Neuron (in vitro differentiated cells): ENCODE results near the gene MCTP1.
"Not testable (repeated sequence)": the region's sequence is repeated elsewhere in the genome, so short reads cannot be mapped to it uniquely, and the experiment has no call there.

Experiments
- H2AFZ ChIP-seq: one replicate; pipeline ENCODE4 v1.6.1; 2013; ENCODE audit warnings: low read depth, mild to moderate bottlenecking, inconsistent platforms, low read length, moderate library complexity
- H3K27me3 ChIP-seq: one replicate; pipeline ENCODE4 v1.6.1; 2013; ENCODE audit warnings: low read length; ENCODE audit not compliant: insufficient read depth
- H3K36me3 ChIP-seq: one replicate; pipeline ENCODE4 v1.6.1; 2013; ENCODE audit warnings: low read length; ENCODE audit not compliant: insufficient read depth
- H3K4me1 ChIP-seq: one replicate; pipeline ENCODE4 v1.6.1; 2013; ENCODE audit warnings: low read length; ENCODE audit not compliant: insufficient read depth
- H3K4me3 ChIP-seq: 2 replicates; pipeline ENCODE4 v1.5.1; 2013; ENCODE audit warnings: mild to moderate bottlenecking, low read length, moderate library complexity
- H3K9me3 ChIP-seq: one replicate; pipeline ENCODE4 v1.6.1; 2013; ENCODE audit warnings: low read length

MCTP1 gene

DNA sequence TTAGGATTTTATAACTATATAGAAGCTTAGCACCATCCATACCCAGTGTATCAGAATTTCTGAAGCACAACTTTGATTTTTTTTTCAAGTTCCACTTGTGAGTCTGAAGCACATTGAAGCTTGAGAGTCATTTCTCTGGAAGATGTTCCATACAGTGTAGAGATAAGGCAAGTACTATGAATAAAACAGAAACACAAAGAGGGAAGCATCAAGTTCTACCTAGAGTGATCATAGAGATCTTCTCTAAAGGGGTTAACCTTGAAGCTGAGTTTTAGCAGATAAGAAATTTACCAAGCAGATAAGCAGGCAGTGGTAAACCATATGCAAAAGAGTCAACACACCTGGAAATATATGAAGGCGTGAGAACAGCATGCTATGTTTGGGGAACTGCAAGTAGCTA is 125.3 kb downstream of the MCTP1 start:
- no peak overlapping the region for H3K4me3 ChIP-seq
- H3K4me1 ChIP-seq = peaks cover 9% of the 10 kb centered on the region
- H3K9me3 ChIP-seq = no peaks in the 10 kb centered on the region

DNA sequence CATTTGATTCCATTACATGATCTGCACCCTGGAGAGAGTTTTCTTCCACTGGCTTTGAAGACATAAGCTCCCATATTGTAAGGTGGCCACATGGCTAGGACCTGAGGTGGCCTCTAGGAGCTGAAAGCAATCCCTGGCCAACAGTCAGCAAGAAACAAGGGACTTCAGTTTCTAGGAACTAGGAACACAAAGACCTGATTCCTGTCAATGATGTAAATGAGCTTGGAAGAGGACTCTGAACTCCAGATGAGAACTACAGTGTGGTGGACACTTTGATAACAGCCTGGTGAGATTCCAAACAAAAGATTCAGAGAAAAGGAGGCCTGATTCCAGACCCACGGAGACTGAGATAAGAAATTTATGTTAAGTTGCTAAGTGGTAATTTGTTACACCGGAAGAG is 129.0 kb downstream of the MCTP1 start:
- Histone ChIP-seq H3K36me3 (no peaks in the 10 kb centered on the region), H3K9me3 (no peaks in the 10 kb centered on the region), H3K4me3 (no peak overlapping the region), H3K27me3 (no peaks in the 10 kb centered on the region), H3K4me1 (no peaks in the 10 kb centered on the region), H2AFZ (no peak overlapping the region)

More for the DNA sequence above, 125.3 kb downstream of the MCTP1 start:
- Histone ChIP-seq H3K27me3 (no peaks in the 10 kb centered on the region), H2AFZ (no peak overlapping the region), H3K36me3 (no peaks in the 10 kb centered on the region)

DNA sequence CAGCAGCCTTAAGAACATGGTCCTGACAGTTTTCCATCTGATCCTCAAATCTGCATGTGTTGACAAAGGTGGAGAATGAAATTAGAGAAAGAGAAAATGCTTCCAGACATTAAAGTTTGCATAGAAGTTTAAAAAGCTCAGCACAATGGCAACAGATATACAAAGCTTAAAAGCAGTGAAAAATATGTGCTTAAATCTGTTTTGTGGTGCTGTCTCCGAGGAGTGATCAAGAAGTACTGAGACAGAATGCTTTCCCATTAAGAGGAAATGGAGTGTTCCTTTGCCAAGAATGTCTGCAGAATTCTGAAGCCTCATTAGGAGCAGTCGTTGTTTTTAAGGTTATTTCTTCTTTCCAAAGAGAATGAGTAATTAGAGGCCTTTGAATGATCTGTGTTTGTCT is 131.4 kb downstream of the MCTP1 start:
- H3K4me3 ChIP-seq = no peak overlapping the region

DNA sequence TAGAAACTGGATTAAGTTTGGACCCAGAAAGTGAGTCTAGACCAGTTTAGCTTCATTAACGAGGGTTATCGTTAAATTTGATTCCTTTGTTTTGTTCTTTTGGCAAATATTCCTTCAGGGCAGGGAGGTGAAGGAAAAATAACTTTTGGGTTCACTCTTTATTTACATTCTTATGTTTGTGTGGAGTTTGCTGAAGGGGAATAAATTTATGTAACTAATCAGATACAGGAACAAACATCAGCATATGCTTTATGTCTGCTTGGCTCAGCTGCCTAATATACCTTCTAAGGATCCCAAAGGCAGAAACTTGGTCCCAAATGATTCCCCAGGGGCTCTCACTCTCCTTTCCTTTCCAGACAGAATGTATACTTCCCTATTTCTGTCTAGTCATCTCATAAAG is 132.4 kb downstream of the MCTP1 start:
- no peaks in the 10 kb centered on the region for H3K4me1 ChIP-seq
- H3K9me3 ChIP-seq = peaks cover 3% of the 10 kb centered on the region
- no peak overlapping the region for H2AFZ ChIP-seq
- H3K27me3 ChIP-seq = no peaks in the 10 kb centered on the region
- no peaks in the 10 kb centered on the region for H3K36me3 ChIP-seq
- H3K4me3 ChIP-seq = no peak overlapping the region

More for the DNA sequence above, 131.4 kb downstream of the MCTP1 start:
- H3K36me3 ChIP-seq = no peaks in the 10 kb centered on the region
- no peaks in the 10 kb centered on the region for H3K27me3 ChIP-seq
- no peaks in the 10 kb centered on the region for H3K9me3 ChIP-seq
- H2AFZ ChIP-seq = no peak overlapping the region
- H3K4me1 ChIP-seq = no peaks in the 10 kb centered on the region

DNA sequence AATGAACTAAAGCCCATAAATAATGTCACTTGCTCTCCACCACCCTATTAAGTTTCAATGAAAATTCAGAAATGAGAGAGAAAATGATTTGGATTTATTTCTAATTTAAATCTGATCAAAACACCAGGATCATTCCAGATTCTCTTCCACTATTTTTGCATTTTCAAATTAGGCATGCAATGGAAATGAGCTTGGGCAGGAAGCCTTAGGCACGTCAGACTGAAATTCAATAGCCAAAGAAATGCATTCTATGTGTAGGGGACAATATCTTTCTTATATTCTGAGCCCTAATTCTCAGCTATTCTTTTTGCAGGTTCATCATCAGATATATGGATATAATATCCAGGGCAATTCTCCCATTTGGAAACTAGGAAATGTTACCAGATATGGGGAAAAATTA is 132.8 kb downstream of the MCTP1 start:
- no peak overlapping the region for H3K4me3 ChIP-seq
- no peak overlapping the region for H2AFZ ChIP-seq
- no peaks in the 10 kb centered on the region for H3K27me3 ChIP-seq
- no peaks in the 10 kb centered on the region for H3K4me1 ChIP-seq
- H3K9me3 ChIP-seq = peaks cover 3% of the 10 kb centered on the region
- H3K36me3 ChIP-seq = no peaks in the 10 kb centered on the region

DNA sequence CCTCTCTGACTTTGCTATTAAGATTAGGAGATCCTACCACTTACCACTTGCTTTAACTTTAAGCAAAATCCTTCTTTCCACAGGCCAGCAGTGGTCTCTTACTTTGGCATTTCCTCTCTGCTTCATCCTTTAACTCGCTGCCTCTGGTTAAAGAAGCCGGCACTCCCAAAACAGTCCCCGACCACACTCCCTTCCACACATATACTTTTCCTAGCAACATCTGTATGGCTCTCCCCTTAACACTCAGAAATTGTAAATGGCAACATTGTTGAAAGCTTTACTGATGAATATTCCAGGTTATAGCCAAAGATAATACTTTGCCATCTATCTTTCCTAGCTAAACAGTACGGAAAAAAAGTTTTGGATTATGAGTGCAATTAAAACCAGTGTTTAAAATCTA is 133.2 kb downstream of the MCTP1 start:
- no peaks in the 10 kb centered on the region for H3K4me1 ChIP-seq
- H3K36me3 ChIP-seq = no peaks in the 10 kb centered on the region
- H2AFZ ChIP-seq = no peak overlapping the region
- H3K9me3 ChIP-seq = peaks cover 3% of the 10 kb centered on the region
- H3K4me3 ChIP-seq = no peak overlapping the region
- H3K27me3 ChIP-seq = no peaks in the 10 kb centered on the region

DNA sequence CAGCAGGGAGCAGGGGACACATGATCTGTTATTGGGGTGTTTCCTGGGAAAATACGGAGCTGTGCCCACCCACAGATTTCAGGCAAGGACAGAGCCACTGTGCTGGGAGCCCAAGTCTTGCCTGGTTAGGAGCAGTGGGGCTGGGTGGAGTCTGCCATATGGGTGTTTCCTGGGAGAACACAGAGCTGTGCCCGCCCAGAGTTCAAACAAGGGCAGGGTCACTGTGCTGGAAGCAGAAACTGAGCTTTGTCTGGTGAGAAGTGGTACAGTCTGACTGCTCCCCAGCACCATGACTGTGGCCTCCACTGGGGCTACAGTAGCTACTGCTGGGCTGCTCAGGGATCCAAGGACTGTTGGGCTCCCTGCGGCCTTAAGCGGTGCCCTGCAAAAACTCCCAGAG is 135.5 kb downstream of the MCTP1 start:
- H3K4me1 ChIP-seq = no peaks in the 10 kb centered on the region
- no peak overlapping the region for H3K4me3 ChIP-seq
- H3K9me3 ChIP-seq = peaks cover 3% of the 10 kb centered on the region
- no peak overlapping the region for H2AFZ ChIP-seq
- no peaks in the 10 kb centered on the region for H3K36me3 ChIP-seq
- H3K27me3 ChIP-seq = no peaks in the 10 kb centered on the region

DNA sequence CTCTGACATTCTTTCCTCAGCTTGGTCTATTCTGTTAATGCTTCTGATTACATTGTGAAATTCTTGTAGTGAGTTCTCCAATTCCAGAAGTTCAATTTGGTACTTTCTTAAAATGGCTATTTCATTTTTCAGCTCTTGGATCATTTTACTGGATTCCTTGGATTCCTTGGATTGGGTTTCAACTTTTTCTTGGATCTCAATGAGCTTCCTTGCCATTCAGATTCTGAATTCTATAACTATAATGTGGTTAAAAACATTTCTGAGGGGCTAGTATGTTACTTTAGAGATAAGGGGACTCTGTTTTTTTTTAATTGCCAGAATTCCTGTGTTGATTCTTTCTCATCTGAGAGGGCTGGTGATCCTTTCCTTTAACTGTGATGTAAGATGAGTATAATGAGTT is 136.4 kb downstream of the MCTP1 start:
- Histone ChIP-seq H3K4me3 (no peak overlapping the region), H3K9me3 (peaks cover 3% of the 10 kb centered on the region), H2AFZ (no peak overlapping the region), H3K27me3 (no peaks in the 10 kb centered on the region), H3K36me3 (no peaks in the 10 kb centered on the region), H3K4me1 (no peaks in the 10 kb centered on the region)

DNA sequence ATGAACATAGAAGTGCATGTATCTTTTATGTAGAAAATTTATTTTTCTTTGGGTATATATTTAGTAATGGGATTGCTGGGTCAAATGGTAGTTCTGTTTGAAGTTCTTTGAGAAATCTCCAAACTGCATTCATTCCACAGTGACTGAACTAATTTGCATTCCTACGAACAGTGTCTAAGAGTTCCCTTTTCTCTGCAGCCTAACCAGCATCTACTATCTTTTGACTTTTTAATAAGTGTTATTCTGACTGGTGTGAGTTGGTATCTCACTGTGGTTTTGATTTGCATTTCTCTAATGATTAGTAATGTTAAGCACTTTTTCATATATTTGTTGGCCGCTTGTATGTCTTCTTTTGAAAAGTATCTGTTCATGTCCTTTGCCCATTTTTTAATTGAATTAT is 141.0 kb downstream of the MCTP1 start:
- not testable (repeated sequence) for H3K36me3 ChIP-seq, H3K9me3 ChIP-seq, H3K4me3 ChIP-seq, H2AFZ ChIP-seq, H3K4me1 ChIP-seq, H3K27me3 ChIP-seq

DNA sequence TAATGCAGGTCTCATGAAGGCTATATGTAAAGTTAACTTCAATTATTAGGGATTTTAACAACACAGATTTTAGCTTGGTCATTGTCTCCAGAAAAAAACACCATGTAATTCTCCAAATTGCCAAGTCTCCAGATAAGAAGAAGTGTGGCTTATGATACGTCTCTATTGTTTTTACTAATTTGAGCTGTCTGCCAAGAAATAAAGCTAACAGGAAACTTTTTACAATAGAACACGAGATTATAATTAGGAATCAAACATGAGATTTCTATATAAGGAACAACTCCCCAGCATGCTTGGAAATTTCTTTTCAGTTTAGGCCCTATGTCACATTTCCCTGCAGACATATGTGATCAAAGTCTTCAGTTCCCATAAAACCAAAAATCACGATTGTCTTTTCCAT is 142.7 kb downstream of the MCTP1 start:
- Histone ChIP-seq H3K4me3 (no peak overlapping the region), H3K36me3 (no peaks in the 10 kb centered on the region), H3K27me3 (no peaks in the 10 kb centered on the region), H3K4me1 (no peaks in the 10 kb centered on the region), H2AFZ (no peak overlapping the region), H3K9me3 (no peaks in the 10 kb centered on the region)

DNA sequence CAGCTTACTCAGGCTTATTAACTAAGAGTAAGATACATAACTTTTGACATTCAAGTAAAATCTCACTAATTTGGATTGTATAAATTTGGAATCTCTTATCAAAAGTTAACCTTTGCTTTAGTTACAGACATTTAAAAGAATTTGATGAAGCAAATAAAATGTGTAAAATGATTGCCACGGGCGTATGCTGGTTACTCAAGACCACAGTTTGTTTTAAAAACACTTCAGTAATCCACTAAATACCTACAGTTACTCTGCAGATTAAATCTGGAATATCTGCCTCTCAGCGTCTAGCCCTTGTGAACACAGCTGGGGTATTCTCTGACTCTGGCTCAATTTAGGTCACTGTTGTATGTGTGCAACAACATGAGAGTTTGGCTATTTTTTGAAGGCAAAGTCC is 143.8 kb downstream of the MCTP1 start:
- no peaks in the 10 kb centered on the region for H3K9me3 ChIP-seq
- H3K4me3 ChIP-seq = no peak overlapping the region
- H2AFZ ChIP-seq = no peak overlapping the region
- no peaks in the 10 kb centered on the region for H3K27me3 ChIP-seq
- no peaks in the 10 kb centered on the region for H3K36me3 ChIP-seq
- no peaks in the 10 kb centered on the region for H3K4me1 ChIP-seq

DNA sequence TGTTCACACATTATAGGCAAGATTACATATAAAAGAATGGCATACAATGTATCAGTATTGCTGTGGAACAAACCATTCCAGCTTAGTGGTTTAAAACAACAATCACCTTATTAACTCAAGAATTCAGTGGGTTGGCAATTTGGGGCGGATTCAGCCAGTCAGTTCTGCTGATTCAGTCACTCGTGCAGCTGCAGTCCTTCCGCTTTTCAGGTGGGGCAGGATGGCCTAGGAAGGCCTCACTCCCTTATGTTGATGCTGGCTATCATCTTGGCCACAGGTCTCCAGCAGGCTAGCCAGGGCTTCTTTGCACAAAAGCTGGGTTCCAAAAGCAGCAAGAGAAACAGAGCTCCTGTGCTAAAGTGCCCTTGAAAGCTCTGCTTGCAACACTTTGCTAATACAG is 150.6 kb downstream of the MCTP1 start:
- Histone ChIP-seq H3K4me1 (no peaks in the 10 kb centered on the region), H3K9me3 (no peaks in the 10 kb centered on the region), H2AFZ (no peak overlapping the region), H3K27me3 (no peaks in the 10 kb centered on the region), H3K4me3 (no peak overlapping the region), H3K36me3 (no peaks in the 10 kb centered on the region)

DNA sequence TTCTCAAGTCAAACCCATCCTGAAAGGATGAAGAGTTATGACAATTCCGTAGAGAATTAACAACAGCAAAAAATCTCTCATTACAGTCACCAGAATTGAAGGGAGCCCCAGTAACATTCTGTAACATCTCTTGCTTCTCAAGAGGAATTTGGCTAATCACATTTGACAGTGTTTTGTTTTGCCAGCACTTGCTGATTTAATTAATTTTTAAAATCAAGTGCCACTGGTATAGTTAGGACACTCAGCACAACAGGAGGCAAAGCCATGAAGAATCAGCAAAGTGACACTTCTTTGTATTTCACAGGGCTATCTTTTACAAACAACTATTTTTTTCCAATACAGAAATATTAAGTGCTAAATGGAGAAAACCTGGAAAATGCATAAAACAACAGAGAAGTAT is 152.8 kb downstream of the MCTP1 start:
- Histone ChIP-seq H2AFZ (no peak overlapping the region), H3K36me3 (no peaks in the 10 kb centered on the region), H3K9me3 (no peaks in the 10 kb centered on the region), H3K4me1 (no peaks in the 10 kb centered on the region), H3K4me3 (no peak overlapping the region), H3K27me3 (no peaks in the 10 kb centered on the region)

DNA sequence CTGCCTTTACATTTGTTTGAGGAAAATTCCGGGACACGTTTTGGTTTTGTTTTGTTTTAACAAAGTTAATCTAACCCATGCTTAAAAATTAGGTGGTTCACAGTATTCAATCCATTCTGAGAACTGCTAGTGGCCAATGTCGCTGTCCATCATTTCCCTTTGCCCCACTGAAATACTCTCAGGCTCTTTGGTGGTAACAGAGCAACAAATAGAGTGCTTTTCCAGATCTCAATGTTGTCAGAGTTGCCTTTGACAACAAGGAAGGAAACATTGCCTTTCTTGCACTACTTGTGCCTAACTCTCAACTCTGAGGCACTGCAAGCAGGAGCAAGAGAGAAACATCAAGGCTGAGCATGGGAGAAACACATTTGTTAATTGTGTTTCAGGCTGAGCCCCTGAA is 154.0 kb downstream of the MCTP1 start:
- Histone ChIP-seq H3K4me3 (no peak overlapping the region), H2AFZ (no peak overlapping the region), H3K27me3 (peaks cover 3% of the 10 kb centered on the region), H3K9me3 (no peaks in the 10 kb centered on the region), H3K4me1 (no peaks in the 10 kb centered on the region), H3K36me3 (no peaks in the 10 kb centered on the region)
